Dermis microvascular lymphatic vessel endothelial cell (primary cell): ENCODE results near the gene PYGO2. TPM values are rescaled to one million over a fixed set of nuclear protein-coding genes. Genes with fewer than 3 reads are reported as not detected.

Source experiments
- DNase-seq, 2 donors: peaks; one replicate each; pipeline versions ENCODE4 v3.0.0 to v3.0.0-alpha.2; 2010; ENCODE audit warnings: low read depth in 2 of 2
- total RNA-seq: library from RNA; depleted of rRNA; stranded (reverse); fragments of >200 nt; gene quantifications from 2 replicates; pipeline ENCODE4 v1.2.1, GENCODE V29; 2014

PYGO2 gene
- total RNA-seq, 1 donor from 2014 or later: 12.6 TPM

DNA sequence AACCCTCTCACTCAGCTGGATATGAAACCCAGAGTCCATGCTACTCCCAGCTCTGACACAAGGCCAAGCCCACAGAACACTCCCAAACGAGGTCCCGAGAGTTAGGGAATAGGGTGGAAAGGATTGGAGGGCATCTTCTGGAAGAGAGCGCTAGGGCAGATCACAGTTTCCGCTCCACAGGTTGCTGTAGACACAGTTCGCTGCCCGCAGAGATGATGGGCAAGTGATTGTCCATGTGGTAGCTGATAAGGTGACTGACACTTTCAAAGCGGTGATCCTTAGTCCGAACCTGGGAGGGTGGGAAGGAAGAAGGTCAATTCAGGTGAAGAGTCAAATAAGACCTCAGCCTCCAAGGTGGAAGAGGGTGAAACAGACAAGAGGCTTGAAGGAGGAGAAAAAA is 2.1 kb upstream of the PYGO2 start:
- no peak for DNase-seq

DNA sequence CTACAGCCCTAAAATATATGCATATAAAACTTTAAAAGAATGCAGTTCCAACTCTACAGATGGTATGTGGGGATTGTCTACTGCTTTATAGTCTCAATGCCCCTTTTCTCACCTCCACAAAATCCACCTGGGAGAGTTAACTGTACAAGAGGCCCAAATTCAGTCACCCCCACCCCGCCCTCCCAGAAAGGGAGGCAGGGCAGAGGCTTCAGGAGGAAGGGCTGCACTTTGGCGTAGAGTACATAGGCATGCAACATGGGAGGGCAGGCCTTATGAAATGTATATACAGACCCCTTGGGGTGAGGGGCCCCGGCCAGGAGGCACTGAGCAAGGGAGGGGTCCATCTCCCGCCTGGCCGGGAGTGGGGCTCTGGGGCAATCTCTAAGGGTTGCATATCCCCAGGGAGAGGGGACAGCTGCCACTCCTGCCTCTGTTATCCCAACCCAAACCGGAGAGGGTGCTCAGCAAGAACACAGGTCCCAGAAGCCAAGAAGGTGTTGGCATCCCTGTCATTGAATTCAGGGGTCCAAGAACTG is 1.3 kb upstream of the PYGO2 start:
- no peak for DNase-seq

DNA sequence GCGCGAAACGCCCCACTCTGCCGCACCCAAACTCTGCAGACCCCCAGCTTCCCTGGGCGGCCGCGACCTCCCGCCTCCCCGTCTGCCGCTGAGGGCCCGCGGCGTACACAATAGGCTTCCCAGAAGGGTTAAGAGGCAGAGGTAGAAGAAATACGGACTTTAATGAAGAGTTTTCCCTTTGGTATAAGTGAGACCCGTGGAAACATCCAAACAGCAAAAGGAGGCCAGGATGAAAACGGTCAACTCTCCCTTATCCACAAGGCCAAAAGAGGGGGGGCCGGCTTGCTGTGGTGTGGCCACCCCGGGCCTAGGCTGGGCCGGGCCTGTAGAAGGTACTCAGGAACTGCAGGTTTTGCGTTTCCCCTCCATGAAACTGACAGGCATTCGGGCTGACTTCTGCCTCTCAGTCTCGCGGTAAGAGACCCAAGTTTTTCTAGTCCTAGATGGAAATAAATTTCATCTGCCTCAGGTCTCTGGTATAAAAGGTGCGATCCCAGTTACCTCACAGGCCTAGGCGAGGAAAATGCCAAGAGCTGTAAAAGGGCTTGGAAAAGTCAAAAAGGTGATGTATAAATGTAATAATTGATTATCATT is 671 bp upstream of the PYGO2 start:
- no peak for DNase-seq

DNA sequence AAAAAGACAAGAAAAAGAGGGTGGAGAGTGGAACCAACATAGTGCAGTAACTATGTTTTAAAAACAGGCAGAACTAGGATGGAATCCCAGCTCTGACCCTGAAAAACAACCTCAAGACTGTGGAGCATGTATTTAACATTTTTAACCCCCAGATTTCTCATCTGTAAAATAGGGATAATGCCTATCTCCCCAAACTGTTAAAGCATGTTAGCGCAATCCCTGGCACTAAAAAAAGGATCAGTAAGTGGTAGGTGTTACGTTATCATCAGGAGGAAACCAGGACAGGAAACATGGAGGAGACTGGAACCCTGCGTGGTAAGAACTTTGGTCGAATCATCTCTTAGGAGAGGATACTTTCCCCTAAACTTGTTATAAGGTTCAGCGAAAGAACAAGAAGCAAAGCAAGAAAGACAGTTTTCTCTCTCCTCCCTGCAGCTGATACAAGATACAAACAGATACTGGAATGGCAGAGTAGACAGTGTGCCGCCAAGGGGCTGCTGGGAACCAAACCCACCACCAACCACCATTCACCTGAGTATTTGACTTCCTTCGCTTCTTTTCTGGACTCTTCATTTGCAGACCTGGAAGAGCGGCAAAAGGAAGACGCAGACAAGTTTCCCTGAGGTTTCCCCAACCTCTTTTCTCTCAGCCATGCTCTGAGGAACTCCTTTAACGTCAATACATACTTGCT is 991 bp downstream of the PYGO2 start:
- no peak for DNase-seq

DNA sequence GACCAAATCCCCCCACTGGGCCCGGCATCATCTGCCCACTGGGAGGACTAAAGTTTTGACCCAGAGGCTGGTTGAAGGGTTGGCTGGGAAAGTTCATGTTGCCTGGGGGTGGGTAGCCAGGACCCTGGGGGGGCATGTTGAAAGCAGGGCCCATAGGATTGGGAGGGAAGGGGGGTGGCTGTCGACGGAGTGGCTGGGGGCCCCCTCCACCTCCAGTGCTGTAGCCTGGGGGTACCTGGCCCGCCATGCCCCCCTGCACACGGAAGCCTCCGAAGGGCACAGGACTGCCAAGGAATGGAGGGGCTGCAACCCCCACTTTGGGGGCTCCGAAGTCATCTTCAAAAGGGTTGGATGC is 2.2 kb downstream of the PYGO2 start:
- no peak for DNase-seq

DNA sequence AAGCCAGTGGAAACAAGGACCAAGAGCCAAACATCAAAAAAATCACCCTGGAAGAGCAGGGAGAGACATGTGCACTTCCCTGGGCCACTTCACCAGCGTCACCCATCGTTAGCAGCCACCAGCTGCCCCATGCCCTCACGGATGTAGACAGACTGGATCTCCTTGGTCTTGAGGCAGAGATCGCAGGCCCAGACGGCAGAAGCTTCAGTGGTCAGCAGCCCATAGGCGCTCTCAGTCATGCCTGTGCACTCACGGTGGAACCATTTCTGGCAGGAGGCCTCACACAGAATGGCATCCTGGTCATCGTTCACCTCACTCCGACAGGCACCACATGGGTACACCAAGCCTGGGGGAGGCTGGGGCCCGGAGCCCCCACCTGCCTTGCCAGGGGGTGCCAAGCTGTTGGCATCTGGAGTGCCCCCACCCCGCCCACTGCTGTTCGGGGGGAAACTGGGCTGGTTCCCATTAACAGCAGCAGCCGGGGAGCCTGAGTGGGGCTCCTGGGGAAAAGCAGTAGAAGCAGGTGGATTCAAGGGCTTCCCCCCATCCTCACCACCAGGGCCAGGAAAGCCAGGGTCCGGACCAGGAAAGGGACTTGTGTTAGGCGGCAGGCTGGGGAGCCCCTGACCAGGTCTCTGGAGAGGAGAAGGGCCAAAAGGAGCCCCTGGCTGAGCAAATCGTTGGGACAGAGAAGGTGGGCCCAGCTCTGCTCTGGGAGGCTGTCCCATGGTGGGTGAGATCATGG is 2.7 kb downstream of the PYGO2 start:
- DNase-seq: no peak

DNA sequence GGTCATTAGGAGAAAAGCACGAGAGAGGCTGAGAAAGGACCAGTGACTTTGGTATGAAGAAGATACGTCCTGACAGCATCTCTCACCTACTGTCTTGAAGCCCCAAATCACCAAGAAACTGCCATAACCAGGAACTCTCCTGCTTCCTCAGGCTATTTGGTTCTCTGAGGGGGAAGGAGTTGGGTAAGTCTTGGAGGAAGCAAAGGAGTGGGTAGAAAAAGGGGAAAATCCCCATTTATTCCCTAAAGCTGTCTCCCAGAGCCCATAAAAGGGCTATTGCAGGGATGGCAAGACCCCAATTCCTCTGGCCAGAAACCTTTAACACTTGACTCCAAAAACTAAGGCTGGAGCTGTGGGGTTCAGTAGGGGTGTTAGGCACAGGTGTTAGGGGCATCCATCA is 3.5 kb downstream of the PYGO2 start:
- DNase-seq: no peak

DNA sequence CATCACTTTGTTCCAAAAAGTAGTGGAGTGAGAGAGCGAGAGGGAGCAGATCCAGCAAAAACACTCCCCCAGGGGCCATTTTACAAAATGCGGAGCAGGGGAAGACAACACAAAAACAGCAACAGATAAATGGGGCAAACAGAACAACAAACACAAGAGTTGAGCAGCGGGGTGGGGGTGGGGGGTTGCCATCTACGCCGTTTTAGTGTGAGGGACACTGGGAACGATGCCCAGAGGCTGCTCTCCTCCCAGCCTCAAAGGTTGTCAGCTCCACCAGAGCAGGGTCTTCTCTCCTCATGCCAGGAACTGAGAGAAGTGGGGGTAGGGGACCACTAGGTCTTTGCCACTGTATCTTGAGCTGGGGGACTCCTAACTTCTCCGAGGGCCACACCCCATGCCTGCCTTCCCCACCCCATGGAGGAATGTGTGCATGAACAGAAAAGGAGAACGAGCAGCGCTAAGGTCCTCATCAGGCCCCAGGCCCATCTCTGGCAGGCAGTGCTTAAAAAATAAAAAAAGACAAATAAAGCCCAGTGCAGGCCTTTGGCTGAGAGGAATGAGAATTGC is 4.4 kb downstream of the PYGO2 start:
- no peak for DNase-seq

DNA sequence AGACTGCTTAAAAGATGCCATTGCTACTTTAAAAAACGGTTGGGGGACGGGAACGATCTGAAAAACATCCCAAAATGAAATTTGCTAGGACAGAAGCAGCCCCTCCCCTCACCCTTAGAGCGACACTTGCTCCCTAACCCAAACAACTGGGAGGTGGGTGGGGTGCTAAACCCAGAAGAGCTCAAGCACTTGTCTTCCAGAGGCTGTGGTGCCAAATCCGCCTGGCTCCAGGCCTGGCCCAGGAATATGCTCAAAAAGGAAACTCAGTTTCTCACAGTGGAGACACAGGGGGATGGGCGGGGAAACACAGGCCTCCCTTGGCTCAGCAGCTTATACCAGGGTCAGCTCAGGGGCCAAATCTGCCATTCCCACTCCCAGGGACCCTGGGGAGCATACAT is 5.0 kb downstream of the PYGO2 start:
- DNase-seq: no peak

DNA sequence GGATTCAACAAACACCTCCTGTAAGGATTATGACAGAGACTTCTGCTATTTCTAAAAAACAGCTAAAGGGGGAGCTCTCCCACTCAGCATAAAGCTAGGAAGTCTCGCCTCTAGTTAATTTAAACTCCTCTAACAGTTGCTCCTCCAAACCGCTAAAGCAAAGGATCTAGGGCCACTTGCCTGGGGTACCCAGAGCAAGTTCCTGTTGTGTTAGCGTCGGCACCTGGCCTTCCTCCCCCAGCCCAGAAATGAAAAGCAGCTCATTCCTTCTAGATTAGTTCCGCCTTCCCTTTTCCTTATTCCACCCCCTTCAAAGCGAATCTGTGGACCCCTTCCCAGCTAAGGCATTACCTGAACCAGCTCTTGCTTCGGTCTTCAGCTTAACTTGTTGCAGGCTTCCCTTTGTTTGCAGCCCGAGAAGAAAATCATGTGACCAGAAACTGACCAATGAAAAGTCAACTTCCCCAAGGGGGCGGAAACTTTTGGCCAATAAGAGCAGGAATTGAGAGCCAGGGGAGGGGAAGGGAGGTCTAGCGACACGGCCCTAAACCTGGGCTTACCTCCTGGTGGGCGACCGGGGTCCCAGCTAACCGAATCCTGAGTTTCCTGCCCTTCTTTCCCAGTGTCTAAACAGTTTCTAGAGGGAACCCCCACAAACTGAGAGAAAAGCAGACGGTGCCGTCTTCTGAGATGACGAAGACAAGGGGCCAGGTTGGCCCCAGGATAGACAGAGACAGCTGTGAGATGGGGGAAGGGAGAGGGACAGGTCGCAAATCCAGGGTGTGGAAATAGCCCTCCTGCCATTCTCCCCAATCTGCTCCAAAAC is 5.7 kb downstream of the PYGO2 start, which contains the start of gene PBXIP1:
Gene PBXIP1, minus strand, starts transcription at position 382 of the 826 bp plus-strand sequence. CDS start 2,378 bp downstream, outside the sequence.
- peak; percentile 91 to 92 for DNase-seq

DNA sequence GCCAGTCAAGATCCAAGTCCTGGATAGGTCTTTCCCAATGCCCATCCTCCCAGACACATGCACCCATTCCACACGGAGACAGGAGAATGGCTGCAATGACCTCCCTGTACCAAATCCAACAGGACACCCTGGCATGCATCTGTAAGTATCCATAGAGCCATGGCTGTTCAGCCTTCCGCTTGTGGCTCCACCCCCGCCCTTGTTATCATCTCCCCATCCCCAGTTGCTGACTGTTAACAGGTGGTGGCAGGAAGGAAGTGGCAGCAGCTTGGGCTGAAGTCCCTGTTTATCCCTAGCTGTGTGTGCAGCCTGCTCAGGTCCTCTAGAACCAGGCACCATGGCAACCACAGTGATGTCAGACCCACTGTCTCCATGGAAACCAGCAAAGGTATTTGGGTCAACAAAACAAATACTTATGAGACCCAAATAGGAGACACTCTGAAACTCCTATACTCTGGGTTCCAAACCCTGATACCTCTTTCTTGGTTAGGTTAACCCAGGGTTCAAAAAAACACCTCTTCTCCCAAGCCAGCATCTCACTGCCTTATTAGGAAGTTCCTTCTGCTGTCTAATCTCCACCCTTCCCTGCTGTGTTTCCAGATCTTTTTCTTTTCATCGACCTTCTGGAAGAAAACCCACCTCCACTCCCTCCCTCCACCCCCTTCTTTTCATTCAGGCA is 6.4 kb downstream of the PYGO2 start:
- DNase-seq: peak; percentile 92 to 95

DNA sequence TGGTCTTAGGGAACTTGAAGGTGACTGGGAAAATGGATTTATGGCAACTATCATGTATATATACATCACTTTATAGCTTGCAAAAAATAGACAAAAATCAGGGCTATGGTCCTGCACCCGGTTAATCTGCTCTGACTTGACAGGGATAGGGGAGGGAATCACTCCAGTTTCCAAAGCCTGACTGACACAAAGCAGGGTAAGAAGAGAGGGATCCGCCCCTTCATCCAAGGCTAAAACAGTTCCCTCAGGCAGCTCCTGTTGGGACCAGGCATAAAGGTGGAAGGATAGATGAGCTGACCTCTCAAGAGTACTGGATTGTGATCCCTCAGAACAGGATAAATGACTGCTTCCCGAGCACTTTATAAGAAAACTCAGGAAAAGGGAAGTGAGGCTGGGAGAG is 7.0 kb downstream of the PYGO2 start:
- DNase-seq: no peak

DNA sequence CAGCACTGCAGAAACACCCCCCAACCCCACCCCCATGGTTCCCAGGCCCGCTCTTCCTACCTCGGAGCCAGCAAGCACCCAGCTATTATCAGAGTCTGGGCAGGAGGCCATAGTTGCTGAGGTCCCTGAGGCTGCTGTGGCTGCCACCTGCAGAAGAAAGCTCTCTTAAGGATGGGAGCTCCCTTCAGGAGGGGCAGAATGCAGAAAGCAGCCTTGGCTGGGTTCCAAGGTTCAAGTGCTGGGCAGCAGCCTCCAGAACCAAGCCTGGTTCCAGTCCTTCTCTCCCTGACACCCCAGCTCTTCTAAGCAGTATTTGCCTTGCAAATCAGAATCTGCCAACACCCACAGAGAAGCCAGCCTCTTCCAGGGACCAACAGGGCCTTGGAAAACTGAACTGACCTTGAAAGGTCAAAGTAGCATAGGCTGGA is 8.0 kb downstream of the PYGO2 start:
- DNase-seq: no peak

DNA sequence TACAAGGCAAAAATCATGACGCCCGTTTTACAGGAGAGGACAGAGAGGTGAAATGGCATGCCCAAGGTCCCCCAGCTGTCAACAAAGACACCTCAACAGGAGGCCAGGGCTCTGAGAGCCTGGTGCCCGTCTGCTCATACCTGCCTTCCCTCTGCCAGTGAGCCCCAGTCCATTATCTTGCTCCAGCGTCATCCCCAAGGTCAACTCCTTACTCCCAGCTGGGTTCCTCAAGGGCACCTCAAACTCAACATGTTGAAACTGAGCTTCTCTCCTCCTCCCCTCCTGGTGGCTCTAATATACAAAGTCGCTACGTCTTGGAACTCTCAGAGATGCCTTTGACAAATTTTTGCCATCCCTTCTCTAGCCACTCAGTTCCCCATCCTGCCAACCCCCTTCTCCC is 8.9 kb downstream of the PYGO2 start:
- no peak for DNase-seq

DNA sequence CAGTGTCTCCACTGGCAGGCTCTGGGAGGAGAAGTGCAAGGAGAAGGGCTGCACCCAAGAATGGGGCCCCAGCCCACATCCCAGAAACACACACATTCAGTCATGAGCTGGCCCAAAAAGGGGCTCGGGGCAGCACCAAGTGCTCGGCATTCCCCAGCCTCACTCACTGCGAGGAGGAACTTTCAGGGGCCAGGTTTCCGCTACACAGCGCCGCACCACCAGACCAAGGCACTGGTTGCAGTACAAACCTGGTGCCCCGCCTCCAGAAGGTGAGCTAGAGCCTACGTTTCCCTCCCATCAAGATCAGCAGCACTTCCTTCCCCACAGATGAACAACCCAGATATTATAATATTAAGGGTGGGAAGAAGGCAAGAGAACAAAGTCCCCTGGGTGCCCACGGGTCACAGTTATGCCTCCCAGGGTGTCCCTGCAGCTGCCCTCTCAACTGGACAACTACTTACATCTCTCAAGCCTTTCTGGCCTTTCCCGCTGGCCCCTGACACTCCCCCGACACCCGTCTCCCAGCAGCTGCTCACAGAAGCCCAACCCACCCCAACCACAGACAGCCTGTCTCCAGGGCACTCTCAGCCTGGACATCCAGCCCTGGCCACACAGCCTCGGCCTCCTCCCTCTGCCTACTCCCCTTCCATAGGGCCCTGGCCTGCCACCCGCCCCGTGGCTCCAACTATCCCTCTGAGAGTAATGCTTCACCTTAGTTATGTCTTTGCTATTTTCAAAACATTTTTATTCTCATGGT is 9.5 kb downstream of the PYGO2 start:
- no peak for DNase-seq

DNA sequence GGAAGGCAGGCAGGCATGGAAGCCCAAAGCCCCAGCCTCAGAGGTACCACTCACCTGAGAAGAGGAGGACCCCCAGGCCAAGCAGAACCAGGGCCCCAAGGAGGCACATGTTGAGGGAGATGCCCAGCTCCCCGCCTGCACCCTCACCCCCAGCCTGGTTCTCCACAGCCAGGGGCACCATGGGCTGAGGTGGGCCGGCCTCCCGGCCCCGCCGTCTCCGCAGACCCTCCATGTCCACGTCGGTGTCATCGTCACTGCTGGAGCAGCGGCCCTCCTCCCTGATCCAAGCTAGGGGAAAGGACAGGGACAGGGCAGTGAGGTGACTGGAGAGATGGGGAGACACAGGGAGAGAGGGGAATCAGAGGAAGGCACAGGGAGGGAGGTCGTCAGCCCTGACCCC is 13.5 kb downstream of the PYGO2 start:
- no peak for DNase-seq

DNA sequence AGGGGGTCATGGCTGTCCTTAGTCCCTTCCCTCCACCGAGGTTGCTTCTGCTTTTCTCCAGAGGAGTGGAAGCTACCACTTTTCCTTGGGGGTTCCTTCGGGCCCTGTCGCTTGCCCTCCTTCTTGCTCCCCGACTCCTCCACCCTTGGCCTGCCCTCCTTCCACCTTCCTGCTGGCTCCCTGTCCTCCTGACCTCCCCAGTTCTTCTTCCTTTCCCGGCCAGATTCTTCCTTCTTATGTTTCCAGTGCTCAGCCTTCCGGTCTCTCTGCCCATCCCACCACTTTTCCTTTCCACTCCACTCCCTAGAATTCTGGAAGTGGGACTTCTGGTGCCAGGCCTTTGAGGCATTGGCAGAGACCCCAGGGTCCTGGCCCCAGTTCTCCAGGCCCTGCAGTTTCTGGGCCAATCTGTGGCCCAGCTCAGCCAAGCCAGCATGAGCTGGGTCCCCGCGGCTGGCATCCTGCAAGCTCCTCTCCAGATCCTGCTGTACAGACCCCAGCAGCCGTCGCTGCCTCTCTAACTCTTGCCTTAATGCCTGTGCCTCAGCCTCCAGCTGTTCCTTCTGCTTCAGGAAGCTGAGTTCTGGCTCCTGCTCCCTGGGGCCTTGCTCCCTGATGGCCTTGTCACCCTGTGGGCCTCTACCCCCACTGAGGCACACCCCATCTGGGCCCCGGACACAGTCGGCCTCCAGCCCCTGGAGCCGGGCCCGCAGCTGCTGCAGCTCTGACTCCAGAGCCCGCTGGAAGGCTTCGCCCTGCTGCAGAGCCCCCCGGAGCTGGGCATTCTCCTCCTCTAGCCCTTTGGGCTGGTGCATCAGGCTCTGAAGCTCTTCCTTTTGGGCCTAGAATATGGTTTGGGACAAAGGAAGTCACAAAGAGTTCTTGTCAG is 15.4 kb downstream of the PYGO2 start:
- DNase-seq: no peak

DNA sequence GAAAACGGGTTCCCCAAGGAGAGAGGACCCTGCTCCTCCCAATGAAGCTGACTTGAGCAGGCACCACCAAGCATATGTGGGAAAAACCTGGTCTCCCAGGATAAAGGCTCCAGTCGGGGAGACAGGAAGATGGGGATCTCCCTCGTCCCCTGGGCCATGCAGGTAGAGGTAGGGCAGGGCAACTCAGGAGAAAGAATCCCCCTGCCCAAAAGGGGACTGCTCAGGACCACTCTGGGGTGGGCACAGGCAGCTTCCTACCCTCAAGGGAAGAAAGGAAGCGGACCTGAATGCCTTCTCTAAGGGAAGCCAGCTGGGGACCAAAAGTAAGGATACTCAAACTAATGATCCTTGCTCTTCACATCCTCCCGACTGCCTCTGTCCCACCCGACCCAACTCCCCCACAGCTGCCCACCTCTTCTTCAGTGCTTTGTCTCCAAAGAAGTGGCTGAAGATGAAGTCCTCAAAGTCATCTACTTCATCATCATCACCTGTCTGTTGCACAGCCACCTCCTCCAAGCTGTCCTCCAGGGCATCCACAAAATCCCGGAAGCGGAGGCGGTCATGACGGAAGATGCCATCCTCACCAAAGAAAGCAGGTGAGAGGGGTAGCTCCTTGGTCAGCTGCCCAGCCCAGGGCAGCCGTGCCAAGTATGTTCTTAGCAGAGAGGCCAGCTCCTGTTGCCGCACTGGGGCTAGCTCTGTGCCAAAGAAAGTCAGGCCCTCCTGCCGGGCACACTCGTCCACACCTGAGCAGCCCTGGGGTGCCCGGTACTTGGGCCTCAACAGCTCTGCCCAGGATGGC is 16.2 kb downstream of the PYGO2 start:
- DNase-seq: no peak
